Measurements from ENCODE around the gene CNTNAP5.

The CNTNAP5 gene

GRCh38 chr2:124570872-124571271 is 545.8 kb downstream of the CNTNAP5 start:
- DNase-seq = no peak

GRCh38 chr2:124571836-124572235 is 546.7 kb downstream of the CNTNAP5 start:
- no peak for DNase-seq

- no peak for DNase-seq
Observed at GRCh38 chr2:124572934-124573634, 548.0 kb downstream of the CNTNAP5 start.

GRCh38 chr2:124575497-124575896 is 550.4 kb downstream of the CNTNAP5 start:
- DNase-seq = no peak

- DNase-seq = no peak
Observed at GRCh38 chr2:124580263-124580662, 555.2 kb downstream of the CNTNAP5 start.

- DNase-seq = no peak
Observed at GRCh38 chr2:124582387-124582786, 557.3 kb downstream of the CNTNAP5 start.

- DNase-seq = no peak
Observed at GRCh38 chr2:124584615-124585014, 559.5 kb downstream of the CNTNAP5 start.

- no peak for DNase-seq
Observed at GRCh38 chr2:124585277-124585676, 560.2 kb downstream of the CNTNAP5 start.

GRCh38 chr2:124586210-124586609 is 561.1 kb downstream of the CNTNAP5 start:
- DNase-seq = no peak

- no peak for DNase-seq
Observed at GRCh38 chr2:124586835-124587234, 561.7 kb downstream of the CNTNAP5 start.

- no peak for DNase-seq
Observed at GRCh38 chr2:124589971-124590370, 564.9 kb downstream of the CNTNAP5 start.

- DNase-seq = no peak
Observed at GRCh38 chr2:124602759-124603158, 577.7 kb downstream of the CNTNAP5 start.

- no peak for DNase-seq
Observed at GRCh38 chr2:124604940-124605339, 579.9 kb downstream of the CNTNAP5 start.

- DNase-seq = no peak
Observed at GRCh38 chr2:124607679-124608078, 582.6 kb downstream of the CNTNAP5 start.

GRCh38 chr2:124609667-124610066 is 584.6 kb downstream of the CNTNAP5 start:
- no peak for DNase-seq

GRCh38 chr2:124610141-124610540 is 585.1 kb downstream of the CNTNAP5 start:
- DNase-seq = no peak

GRCh38 chr2:124610866-124611265 is 585.8 kb downstream of the CNTNAP5 start:
- DNase-seq = no peak

- DNase-seq = no peak
Observed at GRCh38 chr2:124623560-124623959, 598.5 kb downstream of the CNTNAP5 start.

- DNase-seq = no peak
Observed at GRCh38 chr2:124625561-124625960, 600.5 kb downstream of the CNTNAP5 start.

- no peak for DNase-seq
Observed at GRCh38 chr2:124626993-124627392, 601.9 kb downstream of the CNTNAP5 start.

GRCh38 chr2:124633812-124634211 is 608.7 kb downstream of the CNTNAP5 start:
- no peak for DNase-seq

GRCh38 chr2:124639524-124639923 is 614.4 kb downstream of the CNTNAP5 start:
- no peak for DNase-seq

- no peak for DNase-seq
Observed at GRCh38 chr2:124640221-124640750, 615.2 kb downstream of the CNTNAP5 start.

- no peak for DNase-seq
Observed at GRCh38 chr2:124646166-124646815, 621.2 kb downstream of the CNTNAP5 start.
